IMR-90 (cell line): ENCODE data around the gene EPB41L4A. TPM values are rescaled to one million over a fixed set of nuclear protein-coding genes. Genes with fewer than 3 reads are reported as not detected.

Experiments used
- ATAC-seq: fragments of 200-7000 bp; cut with Tn5 transposase; 2 replicates; pipeline ENCODE4 v1.9.1; 2020; ENCODE audit warnings: low read depth, mild to moderate bottlenecking, moderate library complexity
- BruUV-seq: library from RNA; stranded (reverse); fragments of 400-500 nt; replicated peaks from 2 replicates; lab custom pipeline; 2021; lab: Mats Ljungman, UMichigan
- CTCF ChIA-PET: fragments of 300-600 bp; formaldehyde crosslinking; extraction: SDS; loops from one replicate; lab custom pipeline; 2021; ENCODE audit warnings: antibody characterized with exemption; lab: Yijun Ruan, JAX
- POLR2A ChIA-PET: fragments of 300-600 bp; sonication (Branson Sonifier 250); formaldehyde crosslinking; loops from one replicate; lab custom pipeline; 2022; ENCODE audit warnings: antibody characterized with exemption; ENCODE audit not compliant: unreplicated experiment; lab: Charles Lee
- DNase-seq: peaks from one replicate; pipeline ENCODE4 v3.0.0; 2013
- H2AFZ ChIP-seq: replicated peaks from 2 replicates; pipeline ENCODE3; 2013; ENCODE audit warnings: low read length, mild to moderate bottlenecking; ENCODE audit not compliant: poor library complexity
- H2AK5ac ChIP-seq: 2 replicates; pipeline ENCODE4 v1.6.1; 2013; ENCODE audit warnings: low read depth, low read length, inconsistent platforms
- H2AK9ac ChIP-seq: replicated peaks from 2 replicates; pipeline ENCODE3; 2013; ENCODE audit warnings: mild to moderate bottlenecking, low read depth, low read length, moderate library complexity; ENCODE audit not compliant: poor library complexity
- H2BK120ac ChIP-seq: 2 replicates; pipeline ENCODE4 v1.6.1; 2013; ENCODE audit warnings: low read depth, low read length, inconsistent platforms
- H2BK15ac ChIP-seq: 3 replicates; pipeline ENCODE4 v1.6.1; 2013; ENCODE audit warnings: low read depth, low read length, inconsistent platforms
- H2BK20ac ChIP-seq: 2 replicates; pipeline ENCODE4 v1.6.1; 2013; ENCODE audit warnings: low read depth, mild to moderate bottlenecking, inconsistent platforms, low read length, moderate library complexity
- H2BK5ac ChIP-seq: 2 replicates; pipeline ENCODE4 v1.6.1; 2013; ENCODE audit warnings: mild to moderate bottlenecking, low read depth, low read length, inconsistent platforms; ENCODE audit not compliant: poor library complexity, severe bottlenecking
- H3K14ac ChIP-seq: replicated peaks from 2 replicates; pipeline ENCODE4 v1.6.1; 2013; ENCODE audit warnings: low read depth, low read length, inconsistent platforms
- H3K18ac ChIP-seq: 2 replicates; pipeline ENCODE4 v1.6.1; 2013; ENCODE audit warnings: low read depth, low read length, control low read depth
- H3K23ac ChIP-seq: 2 replicates; pipeline ENCODE4 v1.6.1; 2013; ENCODE audit warnings: low read depth, low read length, inconsistent platforms
- H3K27ac ChIP-seq: 2 replicates; pipeline ENCODE4 v1.5.1; 2013; ENCODE audit warnings: mild to moderate bottlenecking, control low read depth, low read length; ENCODE audit not compliant: insufficient read depth
- H3K27me3 ChIP-seq: 2 replicates; pipeline ENCODE4 v1.6.1; 2013; ENCODE audit warnings: low read length; ENCODE audit not compliant: control insufficient read depth, insufficient read depth
- H3K36me3 ChIP-seq: 2 replicates; pipeline ENCODE4 v1.6.1; 2013; ENCODE audit warnings: low read length, mixed read lengths; ENCODE audit not compliant: control insufficient read depth, insufficient read depth
- H3K4ac ChIP-seq: 2 replicates; pipeline ENCODE4 v1.6.1; 2013; ENCODE audit warnings: low read depth, low read length, inconsistent platforms
- H3K4me1 ChIP-seq: 2 replicates; pipeline ENCODE4 v1.6.1; 2013; ENCODE audit warnings: low read length, mixed read lengths; ENCODE audit not compliant: control insufficient read depth, insufficient read depth
- H3K4me2 ChIP-seq: 2 replicates; pipeline ENCODE4 v1.6.1; 2013; ENCODE audit warnings: low read depth, mild to moderate bottlenecking, control low read depth, low read length, moderate library complexity
- H3K4me3 ChIP-seq: 2 replicates; pipeline ENCODE4 v1.5.1; 2013; ENCODE audit warnings: low read depth, mild to moderate bottlenecking, control low read depth, low read length, moderate library complexity; ENCODE audit not compliant: insufficient read depth
- H3K56ac ChIP-seq: 2 replicates; pipeline ENCODE4 v1.6.1; 2013; ENCODE audit warnings: low read length, inconsistent platforms; ENCODE audit not compliant: insufficient read depth; ENCODE audit errors: extremely low read depth
- H3K79me1 ChIP-seq, 2 experiments: 2 replicates each; pipeline ENCODE4 v1.6.1; 2013; ENCODE audit warnings: low read length in 2 of 2, inconsistent platforms in 1 of 2, low read depth in 1 of 2
- H3K9ac ChIP-seq: 2 replicates; pipeline ENCODE4 v1.6.1; 2013; ENCODE audit warnings: low read depth, low read length, control low read depth
- H3K9me1 ChIP-seq: 2 replicates; pipeline ENCODE4 v1.6.1; 2013; ENCODE audit warnings: low read length, inconsistent platforms; ENCODE audit not compliant: insufficient read depth
- H3K9me3 ChIP-seq: 2 replicates; pipeline ENCODE4 v1.6.1; 2013; ENCODE audit warnings: low read length; ENCODE audit not compliant: control insufficient read depth, insufficient read depth
- H4K20me1 ChIP-seq: 2 replicates; pipeline ENCODE4 v1.6.1; 2013; ENCODE audit warnings: low read length, inconsistent platforms; ENCODE audit not compliant: insufficient read depth
- H4K5ac ChIP-seq: 2 replicates; pipeline ENCODE4 v1.6.1; 2013; ENCODE audit warnings: mild to moderate bottlenecking, low read depth, low read length, control low read depth
- H4K8ac ChIP-seq, 2 experiments: 2 replicates each; pipeline ENCODE4 v1.6.1; 2013; ENCODE audit warnings: low read depth in 2 of 2, low read length in 2 of 2, control low read depth in 1 of 2, inconsistent platforms in 1 of 2
- H4K91ac ChIP-seq: 2 replicates; pipeline ENCODE4 v1.6.1; 2013; ENCODE audit warnings: low read depth, low read length, inconsistent platforms; ENCODE audit not compliant: insufficient read depth
- MAZ ChIP-seq: IDR thresholded peaks from 2 replicates; pipeline ENCODE4 v1.6.1; 2012; ENCODE audit warnings: low read depth, mild to moderate bottlenecking, low read length, improper control_type of control experiment, moderate library complexity, borderline replicate concordance
- WGBS, 2 experiments: methylation state at CpG; one replicate each; pipeline versions ENCODE4 v1.1.5 to v1.1.7; 2013; ENCODE audit warnings: missing lambda C conversion rate in 2 of 2; ENCODE audit not compliant: insufficient read length in 1 of 2; ENCODE audit errors: extremely low coverage in 2 of 2; 5-methylcytosine and 5-hydroxymethylcytosine counted together
- dilution Hi-C: fragments of 300-500 bp; cut with HindIII; formaldehyde crosslinking; loops from one replicate; pipeline ENCODE4 v1.14.3; 2018; ENCODE audit warnings: low sequenced_read_pairs; ENCODE audit not compliant: unreplicated experiment
- in situ Hi-C: fragments of 300-500 bp; cut with MboI; formaldehyde crosslinking; loops from 3 replicates; pipeline ENCODE4 v1.14.3; 2019; ENCODE audit warnings: low sequenced_read_pairs, inconsistent platforms, mixed read lengths
- intact Hi-C: fragments of 100-400 bp; cut with micrococcal nuclease; formaldehyde crosslinking; loops from 2 replicates; pipeline ENCODE4 v1.10.0; 2022
- polyA plus RNA-seq, 3 experiments: library from polyadenylated mRNA; depleted of rRNA; stranded (reverse); fragments of >200 nt; gene quantifications; 2 replicates each; pipeline ENCODE4 v1.2.3, GENCODE V29; 2012; ENCODE audit warnings: low replicate concordance in 1 of 3
- total RNA-seq: library from RNA; depleted of rRNA; stranded (reverse); fragments of >200 nt; gene quantifications from 2 replicates; pipeline ENCODE4 v1.2.3, GENCODE V29; 2012
- TF ChIP-seq, protein P1 (sequence below): fragments of 150-350 bp; IDR thresholded peaks from 2 replicates; pipeline ENCODE4 v1.6.1; 2017; ENCODE audit warnings: mild to moderate bottlenecking, antibody characterized with exemption, low read length, low read depth

EPB41L4A gene
- total and polyA plus RNA-seq, 2 of the 4 experiments (the other 2 are of a cell fraction), result under 0.01 to 0.02 TPM

DNA sequence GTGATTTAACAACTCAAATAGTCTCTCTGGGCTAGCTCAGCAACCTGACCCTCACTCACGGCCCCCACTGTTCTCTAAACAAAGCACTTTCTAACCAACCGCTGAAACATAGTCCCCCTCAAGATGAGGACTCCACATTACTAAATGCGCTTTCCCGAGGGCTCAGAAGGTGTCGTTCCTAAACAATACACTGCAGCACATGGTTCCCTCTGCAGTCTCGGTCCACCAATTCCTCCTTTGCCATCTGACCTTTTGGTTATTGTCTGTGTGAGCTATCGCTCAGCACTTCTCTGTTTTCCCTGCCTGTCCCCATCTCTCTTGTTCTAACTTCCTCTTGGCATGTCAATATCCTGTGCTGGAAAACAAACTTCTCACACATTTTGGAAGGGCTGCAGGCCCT, 7.2 kb downstream of the EPB41L4A start:
- no peak overlapping the region for H4K5ac ChIP-seq
- H3K23ac ChIP-seq, result no peak overlapping the region
- 40% methylated on average over 1 of the region's 7 CpGs; no CpG with 5 or more reads in 1 of the 2 experiments for WGBS, 2 experiments
- no peaks in the 10 kb centered on the region; the same call in 1 of the 2 replicates for H3K27me3 ChIP-seq
- DNase-seq (no peak), ATAC-seq (no peak)
- intact Hi-C loops (loop anchor here (10.0 kb wide), 1 partner anchor 207 kb away; no protein-coding TSS in a partner anchor), dilution Hi-C loops (no loop called here), in situ Hi-C loops (no loop called here)
- no peak overlapping the region for H2AK5ac ChIP-seq
- H2AFZ ChIP-seq, result no peak overlapping the region
- no peak overlapping the region for H4K91ac ChIP-seq
- H3K4me1 ChIP-seq, result no peaks in the 10 kb centered on the region
- no peak overlapping the region for H3K4me3 ChIP-seq
- H3K9me1 ChIP-seq, result no peaks in the 10 kb centered on the region
- H3K9me3 ChIP-seq, result no peaks in the 10 kb centered on the region
- no peaks in the 10 kb centered on the region for H3K36me3 ChIP-seq
- H4K20me1 ChIP-seq, result no peaks in the 10 kb centered on the region
- H3K27ac ChIP-seq, result no peak overlapping the region
- CTCF ChIA-PET, result no interaction called here
- H3K9ac ChIP-seq, result no peak overlapping the region
- TF ChIP-seq MAZ, result no peak
- TF ChIP-seq, protein P1, sequence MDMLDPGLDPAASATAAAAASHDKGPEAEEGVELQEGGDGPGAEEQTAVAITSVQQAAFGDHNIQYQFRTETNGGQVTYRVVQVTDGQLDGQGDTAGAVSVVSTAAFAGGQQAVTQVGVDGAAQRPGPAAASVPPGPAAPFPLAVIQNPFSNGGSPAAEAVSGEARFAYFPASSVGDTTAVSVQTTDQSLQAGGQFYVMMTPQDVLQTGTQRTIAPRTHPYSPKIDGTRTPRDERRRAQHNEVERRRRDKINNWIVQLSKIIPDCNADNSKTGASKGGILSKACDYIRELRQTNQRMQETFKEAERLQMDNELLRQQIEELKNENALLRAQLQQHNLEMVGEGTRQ, result no peak
- no peak overlapping the region for H2AK9ac ChIP-seq
- no peak overlapping the region for H3K4me2 ChIP-seq
- no peak overlapping the region for H2BK15ac ChIP-seq
- no peak overlapping the region for H3K14ac ChIP-seq
- H3K79me1 ChIP-seq, result no peaks in the 10 kb centered on the region
- no peak overlapping the region for H4K8ac ChIP-seq
- no peak overlapping the region for H2BK5ac ChIP-seq
- H3K4ac ChIP-seq, result no peak overlapping the region
- H3K18ac ChIP-seq, result no peak overlapping the region
- no peak overlapping the region for H2BK120ac ChIP-seq
- BruUV-seq, result no TSS peak
- H2BK20ac ChIP-seq, result no peak overlapping the region
- POLR2A ChIA-PET, result no interaction called here
- H3K56ac ChIP-seq, result no peak overlapping the region
